HG02870 (cell line): ENCODE results near the gene PAPSS2.
"Not testable (repeated sequence)": the region's sequence is repeated elsewhere in the genome, so short reads cannot be mapped to it uniquely, and the experiment has no call there.

Source experiments
- ATAC-seq: cut with Tn5 transposase; IDR thresholded peaks from one replicate; pipeline ENCODE4 v1.9.1; 2021; ENCODE audit warnings: mild to moderate bottlenecking, moderate library complexity; ENCODE audit not compliant: unreplicated experiment

PAPSS2 gene

DNA sequence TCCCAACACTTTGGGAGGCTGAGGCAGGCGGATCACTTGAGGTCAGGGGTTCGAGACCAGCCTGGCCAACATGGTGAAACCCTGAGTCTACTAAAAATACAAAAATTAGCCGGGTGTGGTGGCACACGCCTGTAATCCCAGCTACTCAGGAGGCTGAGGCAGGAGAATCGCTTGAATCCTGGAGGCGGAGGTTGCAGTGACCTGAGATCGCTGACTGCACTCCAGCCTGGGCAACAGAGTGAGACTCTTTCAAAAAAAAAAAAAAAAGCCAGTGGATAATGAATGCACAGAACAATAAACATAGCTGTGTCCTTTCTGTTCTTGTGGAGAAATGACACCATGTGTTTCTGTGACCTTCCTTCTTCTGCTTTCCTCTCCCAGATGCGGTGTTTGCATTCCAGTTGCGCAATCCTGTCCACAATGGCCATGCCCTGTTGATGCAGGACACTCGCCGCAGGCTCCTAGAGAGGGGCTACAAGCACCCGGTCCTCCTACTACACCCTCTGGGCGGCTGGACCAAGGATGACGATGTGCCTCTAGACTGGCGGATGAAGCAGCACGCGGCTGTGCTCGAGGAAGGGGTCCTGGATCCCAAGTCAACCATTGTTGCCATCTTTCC is 83.4 kb downstream of the PAPSS2 start:
- not testable (repeated sequence) for ATAC-seq

DNA sequence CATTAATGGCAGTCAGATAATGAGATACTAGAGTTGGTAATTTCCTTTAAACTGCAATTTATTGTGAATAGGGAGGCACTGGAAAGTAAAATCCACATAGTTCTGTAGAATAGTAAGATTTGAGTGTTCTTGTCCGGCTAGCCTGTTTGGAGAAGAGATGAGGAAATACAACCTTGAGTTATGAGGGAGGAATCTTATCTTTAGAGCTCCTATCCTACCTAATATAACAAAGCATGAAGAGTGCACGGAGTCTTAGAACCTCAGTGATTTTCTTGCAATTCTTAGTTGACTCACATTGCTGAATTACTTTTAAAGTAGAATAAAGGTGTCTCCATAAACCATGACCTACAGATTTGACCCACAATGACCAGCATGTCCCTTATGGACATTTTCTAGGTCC is 84.9 kb downstream of the PAPSS2 start:
- ATAC-seq = no peak

DNA sequence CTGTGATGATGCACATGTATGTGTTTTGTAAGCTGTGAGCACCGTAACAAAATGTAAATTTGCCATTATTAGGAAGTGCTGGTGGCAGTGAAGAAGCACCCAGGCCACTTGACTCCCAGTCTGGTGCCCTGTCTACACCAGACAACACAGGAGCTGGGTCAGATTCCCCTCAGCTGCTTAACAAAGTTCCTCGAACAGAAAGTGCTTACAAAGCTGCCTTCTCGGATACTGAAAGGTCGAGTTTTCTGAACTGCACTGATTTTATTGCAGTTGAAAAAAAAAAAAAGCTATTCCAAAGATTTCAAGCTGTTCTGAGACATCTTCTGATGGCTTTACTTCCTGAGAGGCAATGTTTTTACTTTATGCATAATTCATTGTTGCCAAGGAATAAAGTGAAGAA is 87.2 kb downstream of the PAPSS2 start:
- ATAC-seq = no peak

DNA sequence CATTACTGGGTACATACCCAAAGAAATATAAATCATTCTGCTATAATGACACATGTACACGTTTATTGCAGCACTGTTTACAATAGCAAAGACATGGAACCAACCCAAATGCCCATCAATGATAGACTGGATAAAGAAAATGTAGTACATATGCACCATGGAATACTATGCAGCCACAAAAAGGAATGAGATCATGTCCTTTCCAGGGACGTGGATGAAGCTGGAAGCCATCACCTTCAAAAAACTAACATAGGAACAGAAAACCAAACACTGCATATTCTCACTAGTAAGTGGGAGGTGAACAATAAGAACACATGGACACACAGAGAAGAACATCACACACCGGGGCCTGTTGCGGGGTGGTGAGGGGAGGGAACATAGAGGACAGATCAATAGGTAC is 88.6 kb downstream of the PAPSS2 start:
- ATAC-seq = not testable (repeated sequence)

DNA sequence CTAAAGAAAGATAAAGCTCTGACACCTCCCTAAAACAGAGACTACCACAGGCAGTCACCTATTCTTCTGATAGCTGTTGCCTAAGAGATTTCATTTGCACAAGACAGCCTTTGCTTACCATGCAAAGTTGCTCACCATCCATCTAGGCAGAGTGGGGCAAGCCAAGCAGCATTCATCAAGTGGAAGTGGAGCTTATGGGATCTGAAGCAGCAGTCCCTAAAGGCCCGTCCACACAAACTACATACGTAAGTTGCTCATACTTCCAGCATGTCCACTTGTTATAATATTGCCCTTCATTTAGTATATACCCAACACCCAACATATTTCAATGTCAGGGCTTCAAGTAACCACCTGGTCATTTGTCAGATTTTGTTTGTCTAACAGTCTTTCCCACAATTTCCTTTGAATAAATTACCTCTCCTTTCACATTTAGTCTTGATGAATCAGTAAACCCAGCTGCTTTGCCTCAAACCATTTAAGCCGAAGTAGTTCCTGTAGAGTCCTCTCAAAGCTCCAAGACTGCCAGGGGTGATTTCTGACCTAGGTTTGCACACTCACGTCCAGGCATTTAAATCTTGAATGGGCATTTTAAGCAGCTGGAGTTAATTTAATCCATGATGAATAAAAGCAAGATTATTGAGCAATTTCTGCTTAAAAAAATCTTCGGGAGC is 90.5 kb downstream of the PAPSS2 start:
- no peak for ATAC-seq

DNA sequence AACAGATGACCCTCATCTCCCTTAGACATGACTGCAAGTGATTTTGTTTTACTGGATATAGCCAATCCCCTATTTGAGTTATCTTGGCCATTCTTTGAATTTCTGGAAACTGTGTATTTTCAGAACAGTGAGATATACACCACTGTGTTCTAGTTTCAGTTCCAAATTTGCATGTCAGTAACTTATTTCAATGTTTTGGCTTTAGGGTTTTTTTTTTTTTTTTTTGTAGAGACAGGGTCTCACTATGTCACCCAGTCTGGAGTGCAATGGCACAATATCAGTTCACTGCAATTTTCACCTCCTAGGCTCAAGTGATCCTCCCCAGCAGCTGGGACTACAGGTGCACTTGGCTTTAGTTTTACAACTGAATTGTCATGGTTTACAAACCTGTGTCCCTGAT is 91.1 kb downstream of the PAPSS2 start:
- no peak for ATAC-seq

DNA sequence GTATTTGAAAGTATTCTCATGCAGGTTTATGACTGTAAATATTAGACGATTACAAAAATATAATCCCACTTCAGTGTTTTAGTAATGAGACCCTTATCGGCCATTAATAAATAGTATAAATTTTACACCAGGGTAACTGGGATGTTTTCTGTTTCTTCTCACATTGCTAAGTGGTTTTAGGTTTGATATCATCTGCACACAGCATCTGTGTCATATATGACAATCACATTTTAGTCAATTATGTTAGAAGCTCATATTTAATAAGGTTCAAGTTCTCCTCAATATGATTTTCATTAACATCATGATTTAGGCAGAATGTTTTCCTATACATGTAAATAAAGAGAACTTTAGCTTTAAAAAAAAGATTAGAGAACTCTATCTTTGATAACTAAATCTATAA is 91.6 kb downstream of the PAPSS2 start:
- ATAC-seq = no peak

DNA sequence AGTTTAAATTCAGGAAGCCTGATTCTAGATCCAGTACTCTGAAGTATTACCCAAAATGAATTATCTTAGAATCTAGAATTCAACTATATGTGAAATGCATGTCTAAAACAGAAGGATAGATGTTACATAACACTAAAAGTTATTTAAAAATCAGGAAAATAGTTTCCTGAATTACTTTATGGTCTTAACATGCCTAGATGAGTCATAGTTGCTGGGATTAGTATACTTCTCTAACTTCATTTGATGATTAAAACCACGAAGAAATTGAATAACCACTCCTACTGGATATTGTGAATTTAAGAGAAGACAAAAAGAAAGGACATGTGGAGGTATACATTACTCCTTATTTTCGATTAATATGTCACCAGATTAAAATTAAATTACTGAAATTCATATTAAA is 92.9 kb downstream of the PAPSS2 start:
- ATAC-seq = no peak

DNA sequence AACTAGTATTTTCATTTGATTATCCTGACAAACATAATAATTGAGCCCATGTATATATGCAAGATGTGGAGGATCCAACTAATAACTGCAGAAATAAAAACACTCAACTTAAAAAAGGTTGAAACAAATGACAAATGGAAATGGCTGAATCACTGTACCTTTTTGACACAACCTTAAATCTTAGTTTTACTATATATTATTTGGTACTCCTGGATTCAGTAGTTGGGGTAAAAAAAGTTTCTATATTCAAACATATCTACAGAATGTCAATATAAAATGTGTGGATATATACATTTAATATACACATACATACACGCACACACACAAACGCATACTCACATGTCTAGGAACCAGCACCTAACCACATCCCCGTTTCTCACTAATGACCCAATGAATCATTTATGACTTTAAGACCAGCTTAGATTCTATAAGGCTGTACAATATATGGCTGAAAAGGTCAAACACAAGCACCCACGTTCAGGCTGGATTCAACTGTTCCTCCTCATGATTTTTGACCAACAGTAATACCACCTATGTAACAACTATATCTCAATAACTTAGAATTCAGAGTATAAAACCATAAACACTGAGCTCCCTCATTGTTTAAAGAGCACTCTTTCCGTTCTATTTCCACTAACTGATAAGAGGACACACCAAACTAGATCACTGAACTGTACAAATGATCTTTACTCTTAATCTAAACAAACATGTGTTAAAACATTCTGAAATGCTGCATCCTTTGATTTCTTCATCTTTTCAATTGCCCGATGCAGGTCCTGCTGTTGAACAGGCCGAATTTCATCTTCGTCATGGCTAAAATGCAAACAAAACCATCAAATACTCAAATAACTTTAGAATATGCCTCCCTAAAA is 94.6 kb downstream of the PAPSS2 start:
- ATAC-seq = no peak

DNA sequence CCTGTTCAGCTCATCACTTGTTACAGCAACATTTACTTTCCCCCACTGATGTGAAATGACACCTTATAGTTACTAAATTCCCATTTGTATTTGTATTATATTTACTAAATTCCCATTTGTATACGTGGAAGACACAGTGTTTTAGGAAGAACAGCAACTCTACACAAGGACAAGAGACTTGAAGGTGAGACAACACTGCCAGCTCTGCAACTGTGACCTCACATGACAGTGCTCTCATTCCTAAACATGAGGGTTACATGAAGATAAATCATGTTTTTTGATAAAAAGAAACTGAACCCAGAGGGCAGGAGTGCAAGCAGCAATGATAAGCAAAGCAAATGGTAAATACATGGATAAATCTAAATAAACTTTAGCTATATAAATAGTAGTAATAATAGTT is 98.0 kb downstream of the PAPSS2 start:
- ATAC-seq = no peak

DNA sequence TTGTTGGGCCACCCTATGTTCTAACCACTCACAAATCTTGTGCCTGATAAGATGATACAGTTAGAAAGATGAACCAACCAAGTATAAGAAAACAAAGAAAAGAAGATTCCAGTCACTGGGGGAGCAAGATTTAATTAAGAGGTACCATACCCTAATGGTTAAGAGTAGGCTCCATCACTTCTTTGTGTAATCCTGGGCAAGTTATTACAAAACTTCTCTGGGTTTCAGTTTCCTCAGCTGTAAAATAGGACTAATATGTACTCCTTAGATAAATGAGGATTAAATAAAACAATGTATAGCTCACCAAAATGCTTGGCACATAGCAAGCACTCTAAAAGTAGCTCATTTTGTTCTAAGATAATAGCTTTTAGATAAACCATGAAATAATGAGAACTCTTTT is 99.9 kb downstream of the PAPSS2 start:
- ATAC-seq = no peak

DNA sequence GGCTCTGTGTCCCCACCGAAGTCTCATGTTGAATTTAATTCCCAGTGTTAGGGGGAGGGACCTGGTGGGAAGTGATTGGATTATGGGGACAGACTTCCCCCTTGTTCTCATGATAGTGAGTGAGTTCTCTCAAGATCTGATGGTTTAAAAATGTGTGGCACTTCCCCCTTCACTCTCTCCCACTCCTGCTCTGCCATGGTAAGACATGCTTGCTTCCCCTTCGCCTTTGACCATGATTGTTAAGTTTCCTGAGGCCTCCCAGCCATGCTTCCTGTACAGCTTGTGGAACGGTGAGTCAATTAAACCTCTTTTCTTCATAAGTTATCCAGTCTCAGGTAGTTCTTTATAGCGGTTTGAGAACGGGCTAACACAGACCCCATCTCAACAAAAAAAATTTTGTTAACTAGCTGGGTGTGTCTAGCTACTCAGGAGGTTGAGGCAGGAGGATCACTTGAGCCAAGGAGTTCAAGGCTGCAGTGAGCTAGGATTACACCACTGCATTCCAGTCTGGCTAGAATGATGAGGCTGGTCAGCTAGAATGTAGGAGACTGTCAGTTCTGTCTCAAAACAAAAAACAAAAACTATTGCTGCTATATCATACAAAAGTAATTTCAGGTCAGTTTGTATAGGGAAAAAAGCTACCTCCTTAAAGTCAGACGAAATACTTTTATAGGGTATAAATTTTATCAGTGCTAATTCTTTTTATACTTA is 100.7 kb downstream of the PAPSS2 start:
- no peak for ATAC-seq

DNA sequence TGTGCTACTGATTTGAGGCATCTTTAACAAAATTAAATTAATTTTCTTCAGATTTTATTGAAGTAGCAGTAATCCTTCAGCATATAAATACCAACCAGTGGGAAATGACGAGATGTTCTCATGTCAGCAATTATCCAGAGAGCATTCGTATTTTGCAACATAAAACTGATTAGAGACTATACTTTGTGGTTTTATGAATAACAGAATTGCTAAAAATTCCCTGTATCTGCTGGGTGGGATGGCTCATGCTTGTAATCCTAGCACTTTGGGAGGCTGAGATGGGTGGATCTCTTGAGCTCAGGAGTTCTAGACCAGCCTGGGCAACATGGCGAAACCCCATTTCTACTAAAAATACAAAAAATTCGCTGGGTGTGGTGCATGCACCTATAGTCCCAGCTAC is 101.5 kb downstream of the PAPSS2 start:
- ATAC-seq = no peak

DNA sequence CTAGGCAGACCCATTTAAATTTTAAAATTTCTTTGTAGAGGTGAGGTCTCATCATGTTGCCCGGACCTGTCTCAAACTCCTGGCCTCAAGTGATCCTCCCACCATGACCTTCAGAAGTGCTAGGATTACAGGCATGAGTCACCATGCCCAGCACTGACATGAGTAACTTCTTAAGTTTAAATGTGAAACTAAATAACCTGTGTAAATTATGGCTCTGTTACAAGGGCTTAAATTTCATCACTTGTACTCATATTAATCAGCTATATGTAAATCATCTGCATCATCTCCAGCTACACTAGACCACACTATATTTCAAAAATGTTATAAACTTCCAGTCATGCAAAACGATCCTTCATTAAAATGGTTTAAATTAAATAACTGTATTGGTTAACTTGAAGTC is 102.2 kb downstream of the PAPSS2 start:
- peak; percentile 88 for ATAC-seq

DNA sequence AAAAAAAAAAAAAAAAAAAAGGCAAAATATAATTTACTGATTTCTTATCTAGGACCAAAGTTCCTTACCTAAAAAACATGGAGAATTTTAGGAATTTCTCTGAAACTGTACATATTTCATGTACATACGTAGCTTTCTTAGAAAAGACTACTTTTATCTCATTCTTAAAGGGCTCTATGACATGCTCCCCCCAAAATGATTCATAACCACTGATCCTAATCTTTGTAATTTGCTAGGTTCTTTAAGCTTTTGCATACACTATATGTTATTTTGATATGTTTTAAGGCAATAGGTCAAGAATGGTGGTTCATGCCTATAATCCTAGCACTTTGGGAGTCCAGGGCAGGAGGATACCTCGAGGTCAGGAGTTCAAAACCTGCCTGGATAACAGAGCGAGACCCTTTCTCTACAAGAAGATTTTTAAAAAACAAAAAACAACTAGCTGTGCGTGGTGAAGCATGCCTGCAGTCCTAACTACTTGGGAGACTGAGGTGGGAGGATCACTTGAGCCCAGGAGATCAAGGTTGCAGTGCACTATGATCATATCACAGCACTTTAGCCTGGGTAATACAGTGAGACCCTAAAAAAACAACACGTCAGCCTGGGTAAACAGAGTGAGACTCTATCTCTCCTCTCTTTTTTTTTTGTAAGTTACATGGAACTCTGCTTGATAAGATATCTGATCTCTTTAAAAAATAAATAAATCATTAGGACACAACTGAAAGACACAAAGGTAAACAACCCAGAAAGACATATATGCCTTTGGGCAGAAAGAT is 103.6 kb downstream of the PAPSS2 start:
- ATAC-seq = no peak

DNA sequence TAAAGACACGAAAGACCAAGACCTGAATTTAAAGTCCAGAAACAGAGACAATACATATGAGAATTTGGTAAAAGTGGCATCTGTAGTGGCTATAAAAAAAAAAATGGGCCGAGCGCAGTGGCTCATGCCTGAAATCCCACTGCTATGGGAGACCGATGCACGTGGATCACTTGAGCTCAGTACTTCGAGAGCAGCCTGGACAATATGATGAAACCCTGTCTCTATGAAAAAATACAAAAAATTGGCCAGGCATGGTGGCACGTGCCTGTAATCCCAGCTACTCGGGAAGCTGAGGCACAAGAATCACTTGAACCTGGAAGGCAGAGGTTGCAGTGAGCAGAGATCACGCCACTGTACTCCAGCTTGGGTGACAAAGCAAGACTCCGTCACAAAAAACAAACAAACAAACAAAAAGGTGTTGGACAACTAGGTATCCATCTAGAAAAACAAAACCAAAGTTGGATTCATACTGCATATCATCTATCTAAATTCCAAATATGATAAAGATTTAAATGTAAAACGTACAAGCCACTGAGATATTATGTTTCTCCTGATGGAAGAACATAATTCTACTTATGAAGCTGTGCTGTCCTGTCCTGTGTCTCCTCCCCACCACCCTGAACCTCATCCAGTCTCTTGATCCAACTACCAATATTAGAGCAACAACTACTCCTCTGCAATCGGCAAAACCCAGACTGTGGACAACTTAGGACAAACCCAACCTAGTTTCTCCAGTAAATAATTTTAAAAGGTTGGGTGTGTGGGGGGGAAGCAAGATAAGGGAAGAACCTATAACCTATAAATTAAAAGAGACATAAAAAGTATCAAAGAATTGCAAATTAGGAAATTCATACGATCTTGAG is 104.6 kb downstream of the PAPSS2 start:
- ATAC-seq = no peak

DNA sequence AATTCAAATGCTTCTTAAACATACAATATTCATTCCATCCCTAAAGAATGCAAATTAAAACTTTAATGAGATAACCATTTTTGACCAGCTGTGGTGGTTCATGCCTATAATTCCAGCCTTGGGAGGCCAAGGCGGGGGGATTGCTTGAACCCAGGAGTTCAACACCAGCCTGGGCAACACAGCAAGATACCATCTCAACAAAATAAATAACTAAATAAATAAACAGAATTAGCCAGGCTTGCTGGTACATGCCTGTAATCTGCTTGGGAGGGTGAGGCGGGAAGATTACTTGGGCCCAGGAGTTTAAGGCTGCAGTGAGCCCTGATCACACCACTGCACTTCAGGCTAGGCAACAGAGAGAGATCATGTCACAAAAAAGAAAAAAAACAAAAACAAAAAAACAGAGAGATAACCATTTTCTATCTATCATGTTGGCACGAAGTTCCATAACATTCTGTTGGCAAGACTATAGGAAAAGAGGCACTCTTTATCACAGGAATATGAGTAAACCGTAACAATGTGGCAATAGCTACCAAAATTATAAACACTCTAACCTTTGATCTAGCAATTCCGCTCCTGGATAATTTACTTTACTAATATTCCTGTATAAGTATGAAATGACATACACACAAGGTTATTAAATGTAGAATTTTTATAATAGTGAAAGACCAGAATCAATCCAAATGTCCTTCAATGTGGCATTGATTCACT is 106.1 kb downstream of the PAPSS2 start:
- ATAC-seq = no peak

DNA sequence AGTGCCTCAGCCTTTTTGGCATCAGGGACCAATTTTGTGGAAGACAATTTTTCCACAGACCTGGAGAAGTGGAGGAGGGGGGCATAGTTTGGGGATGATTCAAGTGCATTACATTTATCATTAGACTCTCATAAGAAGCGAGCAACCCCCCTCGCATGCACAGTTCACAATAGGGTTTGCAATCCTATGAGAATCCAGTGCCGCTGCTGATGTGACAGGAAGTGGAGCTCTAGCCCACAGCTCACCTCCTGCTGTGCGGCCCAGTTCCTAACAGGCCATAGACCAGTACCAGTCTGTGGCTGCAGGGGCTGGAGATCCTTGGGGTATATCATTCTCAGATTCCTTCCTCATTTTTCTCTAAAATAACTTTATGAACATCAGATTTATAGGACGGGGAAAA is 107.6 kb downstream of the PAPSS2 start:
- no peak for ATAC-seq

DNA sequence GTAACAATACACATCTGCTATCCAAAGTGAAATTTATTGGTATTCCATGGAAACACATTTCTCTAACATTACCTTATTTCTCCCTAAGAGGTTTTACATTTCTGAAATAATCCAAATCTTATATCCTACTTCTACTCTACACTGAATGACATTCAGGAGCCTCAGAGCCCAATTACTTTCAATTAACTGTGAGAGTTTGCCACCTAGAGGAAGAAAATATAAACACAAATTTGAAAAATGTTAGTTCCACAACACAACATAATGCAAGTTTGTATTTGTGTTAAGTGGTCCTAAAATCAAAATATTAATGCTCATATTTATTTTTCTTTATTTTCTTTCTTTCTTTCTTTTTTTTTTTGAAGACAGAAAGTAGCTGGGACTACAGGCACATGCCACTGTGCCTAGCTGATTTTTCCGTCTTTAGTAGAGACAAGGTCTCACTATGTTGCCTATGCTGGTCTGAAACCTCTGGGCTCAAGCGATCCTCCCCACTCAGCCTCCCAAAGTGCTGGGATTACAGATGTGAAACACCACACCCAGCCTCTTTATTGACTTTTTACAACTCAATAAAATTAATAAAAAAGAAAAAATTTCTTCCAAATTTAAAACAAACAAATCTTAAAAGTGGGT is 112.3 kb downstream of the PAPSS2 start:
- no peak for ATAC-seq
